ENCODE data around the gene RBFOX2. TPM values are rescaled to one million over a fixed set of nuclear protein-coding genes. Genes with fewer than 3 reads are reported as not detected.

RBFOX2 gene
- total and polyA plus RNA-seq, 2 experiments from 2014 or later: 88.8 to 131 TPM

- peaks cover 5% of the 10 kb centered on the region for H3K4me1 Mint-ChIP-seq
- no peak overlapping the region for H3K4me3 Mint-ChIP-seq
Measured at GRCh38 chr22:35805466-35805865, 223.2 kb downstream of the RBFOX2 start.

More at GRCh38 chr22:35805466-35805865, 223.2 kb downstream of the RBFOX2 start:
- no peaks in the 10 kb centered on the region for H3K27me3 ChIP-seq (ENCODE audit: insufficient read depth)
- H3K36me3 ChIP-seq (ENCODE audit: insufficient read depth): peaks cover 14% of the 10 kb centered on the region; the same call in 1 of the 2 replicates
- H3K36me3 Mint-ChIP-seq (ENCODE audit: low read depth): peaks cover 44% of the 10 kb centered on the region
- H4K20me1 ChIP-seq (replicated peaks; ENCODE audit: insufficient read depth): peaks cover 6% of the 10 kb centered on the region
- H3F3A ChIP-seq (replicated peaks; ENCODE audit: low read depth): no peaks in the 10 kb centered on the region
- H3K27ac Mint-ChIP-seq: no peak overlapping the region
- no peak overlapping the region for H3K4me2 ChIP-seq
- TF ChIP-seq REST (IDR thresholded peaks at IDR 0.05; ENCODE audit: unreplicated experiment): no peak
- no peak for TF ChIP-seq JUNB (IDR thresholded peaks at IDR 0.05; ENCODE audit: unreplicated experiment)
- TF ChIP-seq ZNF462 (CRISPR knock-in tag; IDR thresholded peaks at IDR 0.05): no peak
- TF ChIP-seq NANOG (IDR thresholded peaks at IDR 0.05; ENCODE audit: borderline replicate concordance): no peak
- no peak for TF ChIP-seq ETS1 (IDR thresholded peaks at IDR 0.05)
- TF ChIP-seq EZH2 (IDR thresholded peaks at IDR 0.05; ENCODE audit: low read depth, unreplicated experiment): no peak
- TF ChIP-seq EZH2phosphoT487 (IDR thresholded peaks at IDR 0.05; ENCODE audit: unreplicated experiment): no peak
- TF ChIP-seq STAT1 (IDR thresholded peaks at IDR 0.05; ENCODE audit: unreplicated experiment): no peak
- TF ChIP-seq POLR2AphosphoS5 (IDR thresholded peaks at IDR 0.05; ENCODE audit: low read depth): no peak
- no peak for TF ChIP-seq ZNF331 (CRISPR knock-in tag; IDR thresholded peaks at IDR 0.05; ENCODE audit: low read depth)
- no peak for TF ChIP-seq CTCF (conservative IDR thresholded peaks at IDR 0.05; ENCODE audit: low read depth in 2 of 2)
- no peak for TF ChIP-seq ZNF114 (CRISPR knock-in tag; IDR thresholded peaks at IDR 0.05)
- no peak for TF ChIP-seq CREB1 (CRISPR knock-in tag; IDR thresholded peaks at IDR 0.05; ENCODE audit: low read depth)
- no peak overlapping the region for H3K4me3 ChIP-seq
- DNase-seq (ENCODE audit: low spot score) (no peak), ATAC-seq (no peak)
- H3K9me2 ChIP-seq (ENCODE audit: insufficient read depth): no peaks in the 10 kb centered on the region
- H3K9me3 Mint-ChIP-seq: 0 out of 3 replicates have a peak, but pooled peaks cover 3% of the 10 kb centered on the region
- no peaks in the 10 kb centered on the region for H3K27me3 Mint-ChIP-seq (ENCODE audit: insufficient read depth, low read depth, poor library complexity)
- no peaks in the 10 kb centered on the region for H3K4me1 ChIP-seq (ENCODE audit: insufficient read depth)
- no peak overlapping the region for H2AFZ ChIP-seq
- no peak overlapping the region for H3K27ac ChIP-seq (ENCODE audit: low read depth)
- H3K79me2 ChIP-seq (replicated peaks; ENCODE audit: insufficient read depth): peaks cover 49% of the 10 kb centered on the region

Measured in GM23338 (cell line).